Measurements from ENCODE around the gene DMBX1. TPM values are rescaled to one million over a fixed set of nuclear protein-coding genes. Genes with fewer than 3 reads are reported as not detected.

Gene DMBX1
- total RNA-seq (2014; rRNA removed; shearing (Covaris generic)) (not detected in 2 replicates), total RNA-seq (2022) (not detected in 2 replicates), Bru-seq, nascent RNA (not detected), BruChase-seq, experiment 1, labeled RNA remaining after a 6-hour chase (not detected), BruChase-seq, experiment 2, labeled RNA remaining after a 2-hour chase (not detected)
- long read RNA-seq = 0 reads

DNA sequence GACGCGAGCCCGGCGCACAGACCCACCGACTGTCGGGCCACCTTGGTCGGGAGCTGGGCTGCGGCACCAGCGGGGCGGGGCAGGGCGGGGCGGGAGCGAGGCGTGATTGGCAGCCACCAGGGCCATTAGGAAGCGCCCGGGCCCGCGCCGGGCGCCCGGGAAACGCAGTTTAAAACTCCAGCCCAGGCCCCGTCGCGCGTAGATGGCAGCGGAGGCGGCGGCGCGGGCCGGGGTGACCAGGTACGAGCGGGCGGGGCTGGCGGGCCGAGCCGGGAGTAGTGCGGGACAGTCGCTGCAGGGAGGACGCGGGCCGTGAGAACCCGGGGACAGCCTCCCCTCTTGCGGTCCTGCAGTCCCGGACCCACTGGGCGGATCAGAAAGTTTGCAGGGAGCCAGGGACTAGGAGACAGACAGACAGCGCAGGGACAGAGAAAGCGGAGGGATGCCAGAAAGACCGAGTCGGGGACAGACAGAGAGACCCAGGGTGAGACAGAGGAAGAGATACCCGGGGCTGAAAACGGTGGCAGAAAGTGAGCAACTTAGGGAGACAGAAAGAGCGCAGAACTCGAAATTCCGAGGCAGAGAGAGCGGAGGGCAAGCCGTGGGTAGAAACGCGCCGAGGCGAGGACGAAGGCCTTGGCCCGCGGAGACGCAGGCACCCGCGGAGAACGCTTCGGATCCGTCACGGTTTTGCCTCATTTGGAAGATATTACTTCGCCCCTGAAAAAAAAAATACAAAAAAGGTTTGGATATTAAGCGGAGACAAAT, at the start of gene DMBX1:
Gene DMBX1 (plus strand): TSS at position 199 of the 768 bp plus-strand sequence. CDS start 17,175 bp downstream, outside the sequence.
- H2AFZ ChIP-seq (ENCODE audit: low read length) = no peak within 1 kb of the TSS
- intact Hi-C loops (cut with micrococcal nuclease; ENCODE audit: unreplicated experiment) = no loop called here
- TF ChIP-seq, protein P1, sequence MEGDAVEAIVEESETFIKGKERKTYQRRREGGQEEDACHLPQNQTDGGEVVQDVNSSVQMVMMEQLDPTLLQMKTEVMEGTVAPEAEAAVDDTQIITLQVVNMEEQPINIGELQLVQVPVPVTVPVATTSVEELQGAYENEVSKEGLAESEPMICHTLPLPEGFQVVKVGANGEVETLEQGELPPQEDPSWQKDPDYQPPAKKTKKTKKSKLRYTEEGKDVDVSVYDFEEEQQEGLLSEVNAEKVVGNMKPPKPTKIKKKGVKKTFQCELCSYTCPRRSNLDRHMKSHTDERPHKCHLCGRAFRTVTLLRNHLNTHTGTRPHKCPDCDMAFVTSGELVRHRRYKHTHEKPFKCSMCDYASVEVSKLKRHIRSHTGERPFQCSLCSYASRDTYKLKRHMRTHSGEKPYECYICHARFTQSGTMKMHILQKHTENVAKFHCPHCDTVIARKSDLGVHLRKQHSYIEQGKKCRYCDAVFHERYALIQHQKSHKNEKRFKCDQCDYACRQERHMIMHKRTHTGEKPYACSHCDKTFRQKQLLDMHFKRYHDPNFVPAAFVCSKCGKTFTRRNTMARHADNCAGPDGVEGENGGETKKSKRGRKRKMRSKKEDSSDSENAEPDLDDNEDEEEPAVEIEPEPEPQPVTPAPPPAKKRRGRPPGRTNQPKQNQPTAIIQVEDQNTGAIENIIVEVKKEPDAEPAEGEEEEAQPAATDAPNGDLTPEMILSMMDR (conservative IDR thresholded peaks at IDR 0.05; ENCODE audit: low read length) = no peak
- TF ChIP-seq EZH2phosphoT487 (IDR thresholded peaks at IDR 0.05; ENCODE audit: borderline replicate concordance, low read depth, low read length) = no peak
- H3K4me1 ChIP-seq (ENCODE audit: insufficient read depth, low read length, poor library complexity, severe bottlenecking) = no peaks in the 10 kb centered on the region
- BruUV-seq (replicated peaks) = no TSS peak
- no peak within 1 kb of the TSS for H3K27ac ChIP-seq (ENCODE audit: low read depth, low read length, poor library complexity, severe bottlenecking)
- POLR2A ChIA-PET = no interaction called here
- no peaks in the 10 kb centered on the region for H4K20me1 ChIP-seq (ENCODE audit: insufficient read depth, low read length)
- H3K79me2 ChIP-seq (ENCODE audit: insufficient read depth, low read depth, low read length) = no peaks in the 10 kb centered on the region
- no peak for DNase-seq (ENCODE audit: low spot score)
- no peaks in the 10 kb centered on the region for H3K9me2 ChIP-seq (ENCODE audit: insufficient read depth, low read length)
- CTCF ChIA-PET (ENCODE audit: unreplicated experiment) = no interaction called here
- no peak within 1 kb of the TSS for H3K4me3 ChIP-seq (ENCODE audit: low read depth, low read length, poor library complexity, severe bottlenecking)
- H3K9me3 ChIP-seq (ENCODE audit: low read length) = no peaks in the 10 kb centered on the region
- H3K4me2 ChIP-seq (ENCODE audit: low read length) = no peak within 1 kb of the TSS
- no peaks in the 10 kb centered on the region for H3K36me3 ChIP-seq (ENCODE audit: insufficient read depth, low read length)

DNA sequence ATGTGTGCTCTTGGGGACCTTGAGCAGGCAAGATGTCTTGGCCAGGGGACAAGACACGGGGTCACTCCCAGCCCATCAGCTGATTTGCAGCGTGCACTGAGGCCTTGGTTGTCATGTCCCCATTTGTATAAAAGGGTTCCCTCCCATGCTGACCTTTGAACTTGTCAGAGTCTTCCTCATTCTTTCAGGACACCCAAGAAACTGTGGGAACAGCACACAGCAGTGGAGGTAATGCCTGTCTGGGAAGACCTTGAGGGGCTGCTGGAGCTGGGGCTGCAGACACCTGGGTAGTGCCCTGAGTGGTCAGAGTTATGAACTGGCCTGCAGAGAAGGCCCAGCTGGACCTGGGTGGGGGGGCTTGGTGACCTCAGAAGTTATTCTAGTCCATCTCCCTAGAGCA, 49.2 kb upstream of the DMBX1 start:
- POLR2A ChIA-PET = no interaction called here
- Histone ChIP-seq H3K27ac (ENCODE audit: low read depth, low read length, poor library complexity, severe bottlenecking) (no peak overlapping the region), H4K20me1 (ENCODE audit: insufficient read depth, low read length) (no peaks in the 10 kb centered on the region), H3K79me2 (ENCODE audit: insufficient read depth, low read depth, low read length) (no peaks in the 10 kb centered on the region), H3K9me2 (ENCODE audit: insufficient read depth, low read length) (no peaks in the 10 kb centered on the region), H3K4me2 (ENCODE audit: low read length) (no peak overlapping the region), H3K4me1 (ENCODE audit: insufficient read depth, low read length, poor library complexity, severe bottlenecking) (peaks cover 4% of the 10 kb centered on the region), H3K36me3 (ENCODE audit: insufficient read depth, low read length) (no peaks in the 10 kb centered on the region), H2AFZ (ENCODE audit: low read length) (no peak overlapping the region), H3K9me3 (ENCODE audit: low read length) (no peaks in the 10 kb centered on the region), H3K4me3 (ENCODE audit: low read depth, low read length, poor library complexity, severe bottlenecking) (no peak overlapping the region)
- intact Hi-C loops (cut with micrococcal nuclease; ENCODE audit: unreplicated experiment) = no loop called here
- no TSS peak for BruUV-seq (replicated peaks)
- no peak for TF ChIP-seq EZH2phosphoT487 (IDR thresholded peaks at IDR 0.05; ENCODE audit: borderline replicate concordance, low read depth, low read length)
- TF ChIP-seq, protein P1 (conservative IDR thresholded peaks at IDR 0.05; ENCODE audit: low read length) = no peak
- no peak for DNase-seq (ENCODE audit: low spot score)
- CTCF ChIA-PET (ENCODE audit: unreplicated experiment) = no interaction called here

Data from OCI-LY7 (cell line).